ENCODE results near the gene FMN2.

The FMN2 gene

GRCh38 chr1:240152611-240153297, 61.1 kb downstream of the FMN2 start:
- Histone ChIP-seq H3K9me3 (ENCODE audit: control insufficient read depth, low read length) (no peaks in the 10 kb centered on the region), H3K4me1 (ENCODE audit: control insufficient read depth, insufficient read depth, low read length, poor library complexity, severe bottlenecking) (no peaks in the 10 kb centered on the region), H3K36me3 (ENCODE audit: control insufficient read depth, insufficient read depth, low read length) (no peaks in the 10 kb centered on the region), H3K27me3 (replicated peaks; ENCODE audit: control insufficient read depth, insufficient read depth, low read length, poor library complexity, severe bottlenecking) (no peaks in the 10 kb centered on the region), H3K27ac (ENCODE audit: insufficient read depth, low read length, poor library complexity, severe bottlenecking) (no peak overlapping the region), H3K4me3 (ENCODE audit: insufficient read depth, low read depth, low read length, poor library complexity, severe bottlenecking) (no peak overlapping the region)
- DNase-seq, result no peak

DNA sequence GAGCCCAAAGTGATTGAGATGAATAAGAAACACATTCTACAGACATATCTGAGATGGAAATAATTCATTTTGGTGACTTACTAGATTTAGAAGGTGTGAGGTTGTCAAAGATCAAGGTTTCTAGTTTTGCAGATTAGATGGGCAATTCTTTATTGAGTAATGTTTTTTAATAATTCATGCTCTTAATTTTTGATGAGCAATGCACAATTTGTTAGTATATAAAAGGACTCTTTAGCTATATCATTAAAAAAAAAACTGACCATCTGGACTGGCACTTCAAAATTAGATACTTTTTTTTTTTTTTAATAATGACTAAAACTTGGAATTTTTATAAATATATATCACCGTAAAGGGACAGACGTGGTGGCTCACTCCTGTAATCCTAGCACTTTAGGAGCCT, 63.9 kb downstream of the FMN2 start:
- no peaks in the 10 kb centered on the region for H3K4me1 ChIP-seq (ENCODE audit: control insufficient read depth, insufficient read depth, low read length, poor library complexity, severe bottlenecking)
- H3K27ac ChIP-seq (ENCODE audit: insufficient read depth, low read length, poor library complexity, severe bottlenecking), result no peak overlapping the region
- H3K27me3 ChIP-seq (replicated peaks; ENCODE audit: control insufficient read depth, insufficient read depth, low read length, poor library complexity, severe bottlenecking), result no peaks in the 10 kb centered on the region
- DNase-seq, result no peak
- no peaks in the 10 kb centered on the region for H3K9me3 ChIP-seq (ENCODE audit: control insufficient read depth, low read length)
- H3K4me3 ChIP-seq (ENCODE audit: insufficient read depth, low read depth, low read length, poor library complexity, severe bottlenecking), result no peak overlapping the region
- H3K36me3 ChIP-seq (ENCODE audit: control insufficient read depth, insufficient read depth, low read length), result no peaks in the 10 kb centered on the region

GRCh38 chr1:240164742-240165141, 73.1 kb downstream of the FMN2 start:
- no peak overlapping the region for H3K4me3 ChIP-seq (ENCODE audit: insufficient read depth, low read depth, low read length, poor library complexity, severe bottlenecking)
- H3K27me3 ChIP-seq (replicated peaks; ENCODE audit: control insufficient read depth, insufficient read depth, low read length, poor library complexity, severe bottlenecking), result no peaks in the 10 kb centered on the region
- no peaks in the 10 kb centered on the region for H3K9me3 ChIP-seq (ENCODE audit: control insufficient read depth, low read length)
- no peaks in the 10 kb centered on the region for H3K36me3 ChIP-seq (ENCODE audit: control insufficient read depth, insufficient read depth, low read length)
- no peaks in the 10 kb centered on the region for H3K4me1 ChIP-seq (ENCODE audit: control insufficient read depth, insufficient read depth, low read length, poor library complexity, severe bottlenecking)
- no peak overlapping the region for H3K27ac ChIP-seq (ENCODE audit: insufficient read depth, low read length, poor library complexity, severe bottlenecking)
- no peak for DNase-seq

DNA sequence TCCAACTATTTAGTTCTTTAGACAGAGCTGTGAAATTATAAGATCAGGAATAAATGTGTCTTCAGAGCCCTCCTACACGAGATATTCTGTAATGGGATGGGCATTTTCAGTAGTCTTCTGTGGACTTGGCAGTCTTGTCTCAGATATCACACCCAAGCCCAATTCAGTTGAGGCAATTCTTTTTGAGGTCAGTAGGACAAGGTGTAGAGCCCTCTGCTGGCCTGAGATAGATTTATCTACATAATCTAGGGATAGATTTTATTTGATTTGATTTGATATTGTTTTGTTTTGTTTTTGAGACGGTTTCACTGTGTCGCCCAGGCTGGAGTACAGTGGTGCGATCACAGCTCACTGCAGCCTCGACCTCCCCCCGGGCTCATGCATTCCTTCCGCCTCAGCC, 77.5 kb downstream of the FMN2 start:
- Histone ChIP-seq H3K27me3 (replicated peaks; ENCODE audit: control insufficient read depth, insufficient read depth, low read length, poor library complexity, severe bottlenecking) (no peaks in the 10 kb centered on the region), H3K27ac (ENCODE audit: insufficient read depth, low read length, poor library complexity, severe bottlenecking) (no peak overlapping the region), H3K4me3 (ENCODE audit: insufficient read depth, low read depth, low read length, poor library complexity, severe bottlenecking) (no peak overlapping the region), H3K9me3 (ENCODE audit: control insufficient read depth, low read length) (no peaks in the 10 kb centered on the region), H3K4me1 (ENCODE audit: control insufficient read depth, insufficient read depth, low read length, poor library complexity, severe bottlenecking) (no peaks in the 10 kb centered on the region), H3K36me3 (ENCODE audit: control insufficient read depth, insufficient read depth, low read length) (no peaks in the 10 kb centered on the region)
- no peak for DNase-seq

- H3K27me3 ChIP-seq (replicated peaks; ENCODE audit: control insufficient read depth, insufficient read depth, low read length, poor library complexity, severe bottlenecking), result no peaks in the 10 kb centered on the region
- H3K4me3 ChIP-seq (ENCODE audit: insufficient read depth, low read depth, low read length, poor library complexity, severe bottlenecking), result no peak overlapping the region
- no peak overlapping the region for H3K27ac ChIP-seq (ENCODE audit: insufficient read depth, low read length, poor library complexity, severe bottlenecking)
- no peak for DNase-seq
- H3K9me3 ChIP-seq (ENCODE audit: control insufficient read depth, low read length), result no peaks in the 10 kb centered on the region
- H3K4me1 ChIP-seq (ENCODE audit: control insufficient read depth, insufficient read depth, low read length, poor library complexity, severe bottlenecking), result no peaks in the 10 kb centered on the region
- no peaks in the 10 kb centered on the region for H3K36me3 ChIP-seq (ENCODE audit: control insufficient read depth, insufficient read depth, low read length)
These were observed 78.6 kb downstream of the FMN2 start for GRCh38 chr1:240170266-240170665.

- H3K9me3 ChIP-seq (ENCODE audit: control insufficient read depth, low read length), result no peaks in the 10 kb centered on the region
- H3K27me3 ChIP-seq (replicated peaks; ENCODE audit: control insufficient read depth, insufficient read depth, low read length, poor library complexity, severe bottlenecking), result no peaks in the 10 kb centered on the region
- DNase-seq, result no peak
- no peaks in the 10 kb centered on the region for H3K36me3 ChIP-seq (ENCODE audit: control insufficient read depth, insufficient read depth, low read length)
- no peaks in the 10 kb centered on the region for H3K4me1 ChIP-seq (ENCODE audit: control insufficient read depth, insufficient read depth, low read length, poor library complexity, severe bottlenecking)
- no peak overlapping the region for H3K27ac ChIP-seq (ENCODE audit: insufficient read depth, low read length, poor library complexity, severe bottlenecking)
- H3K4me3 ChIP-seq (ENCODE audit: insufficient read depth, low read depth, low read length, poor library complexity, severe bottlenecking), result no peak overlapping the region
These were observed 79.1 kb downstream of the FMN2 start for GRCh38 chr1:240170806-240171205.

DNA sequence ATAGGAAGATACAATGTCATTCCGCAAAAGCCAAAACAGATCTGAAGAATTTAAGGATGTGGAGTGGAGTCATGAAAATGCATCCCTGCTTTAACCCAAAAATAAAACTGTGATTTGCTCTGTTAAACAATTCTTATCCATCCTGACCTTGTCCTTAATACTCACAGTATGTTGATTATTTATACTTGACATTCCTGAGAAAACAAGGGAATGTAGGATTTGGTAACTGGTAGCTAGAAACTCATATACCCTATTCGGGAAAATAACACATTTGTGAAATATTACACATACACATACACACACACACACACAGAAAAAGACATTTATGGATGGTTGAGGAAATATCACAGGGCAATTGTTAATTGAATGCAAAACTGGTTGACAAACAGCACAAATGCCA, 80.2 kb downstream of the FMN2 start:
- H3K27ac ChIP-seq (ENCODE audit: insufficient read depth, low read length, poor library complexity, severe bottlenecking), result no peak overlapping the region
- no peaks in the 10 kb centered on the region for H3K36me3 ChIP-seq (ENCODE audit: control insufficient read depth, insufficient read depth, low read length)
- no peaks in the 10 kb centered on the region for H3K27me3 ChIP-seq (replicated peaks; ENCODE audit: control insufficient read depth, insufficient read depth, low read length, poor library complexity, severe bottlenecking)
- DNase-seq, result no peak
- no peaks in the 10 kb centered on the region for H3K9me3 ChIP-seq (ENCODE audit: control insufficient read depth, low read length)
- H3K4me3 ChIP-seq (ENCODE audit: insufficient read depth, low read depth, low read length, poor library complexity, severe bottlenecking), result no peak overlapping the region
- no peaks in the 10 kb centered on the region for H3K4me1 ChIP-seq (ENCODE audit: control insufficient read depth, insufficient read depth, low read length, poor library complexity, severe bottlenecking)

- Histone ChIP-seq H3K36me3 (ENCODE audit: control insufficient read depth, insufficient read depth, low read length) (no peaks in the 10 kb centered on the region), H3K27me3 (replicated peaks; ENCODE audit: control insufficient read depth, insufficient read depth, low read length, poor library complexity, severe bottlenecking) (no peaks in the 10 kb centered on the region), H3K4me1 (ENCODE audit: control insufficient read depth, insufficient read depth, low read length, poor library complexity, severe bottlenecking) (no peaks in the 10 kb centered on the region), H3K4me3 (ENCODE audit: insufficient read depth, low read depth, low read length, poor library complexity, severe bottlenecking) (no peak overlapping the region), H3K9me3 (ENCODE audit: control insufficient read depth, low read length) (no peaks in the 10 kb centered on the region), H3K27ac (ENCODE audit: insufficient read depth, low read length, poor library complexity, severe bottlenecking) (no peak overlapping the region)
- no peak for DNase-seq
These were observed 82.2 kb downstream of the FMN2 start for GRCh38 chr1:240173836-240174235.

DNA sequence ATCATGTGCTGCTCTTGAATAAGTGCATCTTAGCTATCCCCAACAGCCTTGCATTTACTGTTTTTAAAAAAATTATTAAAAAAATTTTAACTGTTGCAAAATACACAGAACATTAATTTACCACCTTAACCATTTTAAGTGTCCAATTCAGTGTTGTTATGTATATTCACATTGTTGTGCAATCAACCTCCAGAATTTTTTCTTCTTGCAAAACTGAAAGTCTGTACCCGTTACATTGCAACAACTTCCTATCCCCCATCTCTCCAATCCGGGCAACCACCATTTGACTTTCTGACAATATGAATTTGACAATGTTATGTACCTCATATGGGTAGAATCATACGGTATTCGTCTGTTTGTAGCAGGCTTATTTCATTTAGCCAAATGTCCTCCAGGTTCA, 83.1 kb downstream of the FMN2 start:
- H3K27me3 ChIP-seq (replicated peaks; ENCODE audit: control insufficient read depth, insufficient read depth, low read length, poor library complexity, severe bottlenecking), result no peaks in the 10 kb centered on the region
- H3K27ac ChIP-seq (ENCODE audit: insufficient read depth, low read length, poor library complexity, severe bottlenecking), result no peak overlapping the region
- H3K36me3 ChIP-seq (ENCODE audit: control insufficient read depth, insufficient read depth, low read length), result no peaks in the 10 kb centered on the region
- H3K9me3 ChIP-seq (ENCODE audit: control insufficient read depth, low read length), result no peaks in the 10 kb centered on the region
- no peak for DNase-seq
- H3K4me1 ChIP-seq (ENCODE audit: control insufficient read depth, insufficient read depth, low read length, poor library complexity, severe bottlenecking), result no peaks in the 10 kb centered on the region
- no peak overlapping the region for H3K4me3 ChIP-seq (ENCODE audit: insufficient read depth, low read depth, low read length, poor library complexity, severe bottlenecking)

- Histone ChIP-seq H3K27ac (ENCODE audit: insufficient read depth, low read length, poor library complexity, severe bottlenecking) (no peak overlapping the region), H3K36me3 (ENCODE audit: control insufficient read depth, insufficient read depth, low read length) (no peaks in the 10 kb centered on the region), H3K27me3 (replicated peaks; ENCODE audit: control insufficient read depth, insufficient read depth, low read length, poor library complexity, severe bottlenecking) (no peaks in the 10 kb centered on the region), H3K4me1 (ENCODE audit: control insufficient read depth, insufficient read depth, low read length, poor library complexity, severe bottlenecking) (no peaks in the 10 kb centered on the region), H3K9me3 (ENCODE audit: control insufficient read depth, low read length) (no peaks in the 10 kb centered on the region), H3K4me3 (ENCODE audit: insufficient read depth, low read depth, low read length, poor library complexity, severe bottlenecking) (no peak overlapping the region)
- DNase-seq, result no peak
These were observed 86.7 kb downstream of the FMN2 start for GRCh38 chr1:240178366-240178765.
